PFSK-1 (cell line): ENCODE results near the gene SHISA7.

Experiments used
- FOXP2 ChIP-seq: optimal IDR thresholded peaks from 2 replicates; pipeline ENCODE3; 2011; ENCODE audit warnings: borderline replicate concordance, control low read depth, inconsistent platforms; ENCODE audit not compliant: insufficient read depth; ENCODE audit errors: extremely low read length, extremely low read depth
- POLR2AphosphoS5 ChIP-seq: IDR thresholded peaks from 2 replicates; pipeline ENCODE4 v1.6.1; 2012; ENCODE audit warnings: low read depth, mild to moderate bottlenecking, control low read depth, low read length, moderate library complexity
- SIN3A ChIP-seq: IDR thresholded peaks from 2 replicates; pipeline ENCODE4 v1.6.1; 2012; ENCODE audit warnings: mild to moderate bottlenecking, low read length, moderate library complexity, borderline replicate concordance; ENCODE audit not compliant: insufficient read depth
- TAF1 ChIP-seq: IDR thresholded peaks from 2 replicates; pipeline ENCODE4 v1.6.1; 2012; ENCODE audit warnings: low read length, control low read depth, borderline replicate concordance; ENCODE audit not compliant: insufficient read depth
- TF ChIP-seq, protein P1 (sequence below), 2 experiments: IDR thresholded peaks; 2 replicates each; pipeline versions ENCODE4 v1.6.1 to v1.8.0; 2011 to 2012; ENCODE audit warnings: low read depth in 2 of 2, low read length in 2 of 2, control low read depth in 1 of 2, inconsistent platforms in 1 of 2, mild to moderate bottlenecking in 1 of 2, moderate library complexity in 1 of 2; ENCODE audit not compliant: insufficient read depth in 1 of 2

The SHISA7 gene

DNA sequence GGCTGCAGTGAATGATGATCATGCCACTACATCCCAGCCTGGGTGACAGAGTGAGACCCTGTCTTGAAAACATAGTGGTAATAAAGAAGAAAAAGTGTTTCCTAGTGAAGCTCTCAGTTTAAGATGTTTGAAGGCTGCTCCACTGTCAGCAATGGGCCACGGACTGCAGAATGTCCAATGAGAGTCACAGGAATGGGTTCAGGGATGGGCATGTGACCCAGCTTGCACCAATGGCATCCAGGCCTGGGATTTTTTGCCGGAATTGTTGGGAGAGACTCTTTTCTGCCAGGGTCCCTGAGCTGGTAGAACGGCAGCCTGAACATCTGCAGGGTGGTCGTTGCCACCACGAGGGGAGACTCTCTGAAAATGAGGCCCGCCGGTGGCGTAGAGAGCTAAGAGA lies 6.3 kb downstream of the SHISA7 start:
- TF ChIP-seq, protein P1, sequence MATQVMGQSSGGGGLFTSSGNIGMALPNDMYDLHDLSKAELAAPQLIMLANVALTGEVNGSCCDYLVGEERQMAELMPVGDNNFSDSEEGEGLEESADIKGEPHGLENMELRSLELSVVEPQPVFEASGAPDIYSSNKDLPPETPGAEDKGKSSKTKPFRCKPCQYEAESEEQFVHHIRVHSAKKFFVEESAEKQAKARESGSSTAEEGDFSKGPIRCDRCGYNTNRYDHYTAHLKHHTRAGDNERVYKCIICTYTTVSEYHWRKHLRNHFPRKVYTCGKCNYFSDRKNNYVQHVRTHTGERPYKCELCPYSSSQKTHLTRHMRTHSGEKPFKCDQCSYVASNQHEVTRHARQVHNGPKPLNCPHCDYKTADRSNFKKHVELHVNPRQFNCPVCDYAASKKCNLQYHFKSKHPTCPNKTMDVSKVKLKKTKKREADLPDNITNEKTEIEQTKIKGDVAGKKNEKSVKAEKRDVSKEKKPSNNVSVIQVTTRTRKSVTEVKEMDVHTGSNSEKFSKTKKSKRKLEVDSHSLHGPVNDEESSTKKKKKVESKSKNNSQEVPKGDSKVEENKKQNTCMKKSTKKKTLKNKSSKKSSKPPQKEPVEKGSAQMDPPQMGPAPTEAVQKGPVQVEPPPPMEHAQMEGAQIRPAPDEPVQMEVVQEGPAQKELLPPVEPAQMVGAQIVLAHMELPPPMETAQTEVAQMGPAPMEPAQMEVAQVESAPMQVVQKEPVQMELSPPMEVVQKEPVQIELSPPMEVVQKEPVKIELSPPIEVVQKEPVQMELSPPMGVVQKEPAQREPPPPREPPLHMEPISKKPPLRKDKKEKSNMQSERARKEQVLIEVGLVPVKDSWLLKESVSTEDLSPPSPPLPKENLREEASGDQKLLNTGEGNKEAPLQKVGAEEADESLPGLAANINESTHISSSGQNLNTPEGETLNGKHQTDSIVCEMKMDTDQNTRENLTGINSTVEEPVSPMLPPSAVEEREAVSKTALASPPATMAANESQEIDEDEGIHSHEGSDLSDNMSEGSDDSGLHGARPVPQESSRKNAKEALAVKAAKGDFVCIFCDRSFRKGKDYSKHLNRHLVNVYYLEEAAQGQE (IDR thresholded peaks at IDR 0.05; ENCODE audit: insufficient read depth in 1 of 2, low read depth in 2 of 2, low read length in 2 of 2): no peak; a peak in 1 of 4 replicates
- TF ChIP-seq POLR2AphosphoS5: no peak
- TF ChIP-seq SIN3A: no peak
- no peak for TF ChIP-seq FOXP2
- TF ChIP-seq TAF1: no peak

DNA sequence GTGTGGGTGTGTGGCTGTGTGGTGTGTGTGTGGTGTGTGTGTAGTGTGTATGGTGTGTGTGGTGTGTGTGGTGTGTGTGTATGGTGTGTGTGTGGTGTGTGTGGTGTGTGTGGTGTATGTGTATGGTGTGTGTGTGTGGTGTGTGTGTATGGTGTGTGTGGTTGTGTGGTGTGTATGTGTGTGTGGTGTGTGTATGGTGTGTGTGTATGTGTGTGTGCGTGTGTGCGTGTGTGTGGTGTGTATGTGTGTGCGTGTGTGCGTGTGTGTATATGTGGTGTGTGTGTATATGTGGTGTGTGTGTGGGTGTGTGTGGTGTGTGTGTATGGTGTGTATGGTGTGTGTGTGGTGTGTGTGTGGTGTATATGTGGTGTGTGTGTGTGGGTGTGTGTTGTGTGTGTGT lies 8.1 kb downstream of the SHISA7 start:
- TF ChIP-seq, protein P1 (IDR thresholded peaks at IDR 0.05; ENCODE audit: insufficient read depth in 1 of 2, low read depth in 2 of 2, low read length in 2 of 2): no peak
- TF ChIP-seq POLR2AphosphoS5 (no peak), FOXP2 (no peak), TAF1 (no peak), SIN3A (no peak)

DNA sequence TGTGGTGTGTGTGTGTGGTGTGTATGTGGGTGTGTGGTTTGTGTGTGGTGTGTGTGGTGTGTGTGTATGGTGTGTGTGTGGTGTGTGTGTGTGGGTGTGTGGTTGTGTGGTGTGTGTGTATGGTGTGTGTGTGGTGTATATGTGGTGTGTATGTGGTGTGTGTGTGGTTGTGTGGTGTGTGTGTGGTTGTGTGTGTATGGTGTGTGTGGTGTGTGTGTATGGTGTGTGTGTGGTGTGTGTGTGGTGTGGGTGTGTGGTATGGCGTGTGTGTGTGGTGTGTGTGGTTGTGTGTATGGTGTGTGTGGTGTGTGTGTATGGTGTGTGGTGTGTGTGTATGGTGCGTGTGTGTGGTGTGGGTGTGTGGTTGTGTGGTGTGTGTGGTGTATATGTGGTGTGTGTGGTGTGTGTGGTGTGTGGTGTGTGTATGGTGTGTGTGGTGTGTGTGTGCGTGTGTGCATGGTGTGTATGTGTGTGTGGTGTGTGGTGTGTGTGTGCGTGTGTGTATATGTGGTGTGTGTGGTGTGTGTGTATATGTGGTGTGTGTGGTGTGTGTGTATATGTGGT lies 8.7 kb downstream of the SHISA7 start:
- TF ChIP-seq, protein P1 (IDR thresholded peaks at IDR 0.05; ENCODE audit: insufficient read depth in 1 of 2, low read depth in 2 of 2, low read length in 2 of 2): no peak
- TF ChIP-seq TAF1: no peak
- no peak for TF ChIP-seq SIN3A
- TF ChIP-seq FOXP2: no peak
- no peak for TF ChIP-seq POLR2AphosphoS5

DNA sequence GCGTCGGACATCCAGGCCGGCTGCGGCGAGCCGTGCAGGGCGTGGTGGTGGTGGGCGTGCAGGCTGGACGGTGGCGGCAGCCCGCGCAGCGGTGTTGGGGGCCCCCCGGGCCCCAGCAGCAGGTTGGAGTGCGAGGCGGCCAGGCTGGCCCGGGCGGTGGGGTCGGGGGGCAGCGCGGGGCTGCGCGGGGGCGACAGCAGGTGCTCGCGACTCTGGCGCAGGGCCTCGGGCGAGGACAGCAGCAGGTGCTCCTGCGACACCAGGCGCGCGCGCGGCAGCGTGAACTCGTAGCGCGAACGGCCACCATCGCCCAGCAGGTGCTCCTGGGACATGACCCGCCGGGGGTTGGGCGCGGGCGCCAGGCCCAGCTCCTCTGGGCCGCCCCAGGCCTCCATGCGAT lies 9.8 kb downstream of the SHISA7 start:
- TF ChIP-seq POLR2AphosphoS5 (no peak), FOXP2 (no peak), SIN3A (no peak), TAF1 (no peak)
- TF ChIP-seq, protein P1 (IDR thresholded peaks at IDR 0.05; ENCODE audit: insufficient read depth in 1 of 2, low read depth in 2 of 2, low read length in 2 of 2): no peak

DNA sequence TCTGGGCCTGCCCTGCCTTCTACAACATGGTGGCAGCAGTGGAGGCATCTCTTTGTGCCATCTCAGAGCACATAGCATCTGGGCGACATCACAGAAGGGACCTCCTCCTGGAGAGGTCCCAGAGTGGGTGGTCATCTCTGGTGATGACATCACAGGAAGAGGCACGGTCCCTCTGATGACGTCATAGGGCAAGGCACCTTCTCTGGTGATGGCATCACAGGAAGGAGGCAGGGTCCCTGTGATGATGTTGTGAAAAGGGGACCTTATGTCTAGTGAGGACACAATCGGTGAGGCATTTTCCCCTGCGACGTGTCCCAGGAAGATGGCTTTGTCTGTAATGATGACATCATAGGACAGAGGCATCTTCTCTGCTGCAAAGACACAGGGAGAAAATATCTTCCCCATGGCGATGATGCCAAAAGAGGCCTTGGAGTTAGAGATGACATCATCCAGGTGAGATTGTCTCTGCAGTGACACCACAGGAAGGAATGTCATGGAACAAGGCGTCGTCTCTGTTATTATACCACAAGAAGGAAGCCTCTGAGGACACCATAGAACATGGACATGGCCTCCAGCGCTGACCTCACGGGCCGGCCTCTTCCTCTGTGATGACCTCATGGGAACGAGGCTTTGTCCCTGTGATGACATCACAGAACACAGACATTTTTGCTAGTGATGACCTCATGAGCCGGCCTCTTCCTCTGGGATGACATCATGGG lies 10.7 kb downstream of the SHISA7 start:
- TF ChIP-seq SIN3A (no peak), TAF1 (no peak), FOXP2 (no peak), POLR2AphosphoS5 (no peak)
- TF ChIP-seq, protein P1 (IDR thresholded peaks at IDR 0.05; ENCODE audit: insufficient read depth in 1 of 2, low read depth in 2 of 2, low read length in 2 of 2): no peak
